Measurements from ENCODE around the gene SIL1. TPM values are rescaled to one million over a fixed set of nuclear protein-coding genes. Genes with fewer than 3 reads are reported as not detected.

The SIL1 gene
- total RNA-seq, 1 experiment from 2014 or later = 22.0 TPM

DNA sequence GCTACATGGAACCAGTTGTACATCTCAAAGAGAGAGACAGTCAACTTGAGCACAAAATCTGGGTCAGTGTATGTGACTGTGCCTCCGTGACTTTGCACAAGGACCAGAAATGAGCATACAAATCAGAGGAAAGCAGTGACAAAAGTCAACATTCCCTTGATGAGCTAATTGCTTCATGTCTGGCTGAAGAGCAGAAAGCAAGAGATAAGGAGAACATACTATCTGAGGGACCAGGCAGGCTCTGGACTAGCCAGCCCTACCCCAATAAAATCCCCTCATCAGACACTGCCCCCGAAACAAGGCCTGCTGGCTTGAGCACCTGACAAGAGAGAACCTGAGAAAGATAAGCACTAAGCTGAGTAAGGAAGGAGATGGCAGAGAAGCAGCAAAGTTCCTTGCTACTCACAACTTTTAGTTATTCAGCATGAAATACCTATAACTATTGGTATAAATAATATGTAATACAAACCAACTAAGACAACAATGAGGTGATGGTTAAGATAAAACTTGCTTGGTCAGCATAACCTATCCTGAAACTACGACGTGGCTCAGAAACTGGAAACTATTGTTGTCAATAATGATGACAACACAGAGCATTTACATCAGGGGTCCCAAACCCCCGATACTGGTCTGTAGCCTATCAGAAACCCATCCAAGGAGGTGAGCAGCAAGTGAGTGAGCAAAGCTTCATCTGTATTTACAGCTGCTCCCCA, 9.5 kb downstream of the SIL1 start:
- CTCF ChIA-PET = no interaction called here
- Histone ChIP-seq H3K4me3 (ENCODE audit: low read depth, low read length, poor library complexity, severe bottlenecking) (no peak overlapping the region), H3K27ac (ENCODE audit: low read depth, low read length, poor library complexity, severe bottlenecking) (no peak overlapping the region), H3K4me1 (ENCODE audit: insufficient read depth, low read length, poor library complexity, severe bottlenecking) (no peaks in the 10 kb centered on the region), H3K9me3 (ENCODE audit: low read depth, low read length, poor library complexity, severe bottlenecking) (no peaks in the 10 kb centered on the region), H3K27me3 (replicated peaks; ENCODE audit: insufficient read depth, low read depth, low read length, poor library complexity) (no peaks in the 10 kb centered on the region), H3K36me3 (ENCODE audit: insufficient read depth, low read length, poor library complexity, severe bottlenecking) (peaks cover 4% of the 10 kb centered on the region)
- POLR2A ChIA-PET (ENCODE audit: low non-redundant PET) = no interaction called here
- intact Hi-C loops (cut with micrococcal nuclease; ENCODE audit: unreplicated experiment) = no loop called here
- TF ChIP-seq CTCF (conservative IDR thresholded peaks at IDR 0.05; ENCODE audit: low read depth, low read length) (no peak), EZH2 (IDR thresholded peaks at IDR 0.05; ENCODE audit: borderline replicate concordance, low read depth, low read length, poor library complexity, severe bottlenecking) (no peak)
- DNase-seq (ENCODE audit: low spot score) = no peak
- no TSS peak for BruUV-seq (replicated peaks)

DNA sequence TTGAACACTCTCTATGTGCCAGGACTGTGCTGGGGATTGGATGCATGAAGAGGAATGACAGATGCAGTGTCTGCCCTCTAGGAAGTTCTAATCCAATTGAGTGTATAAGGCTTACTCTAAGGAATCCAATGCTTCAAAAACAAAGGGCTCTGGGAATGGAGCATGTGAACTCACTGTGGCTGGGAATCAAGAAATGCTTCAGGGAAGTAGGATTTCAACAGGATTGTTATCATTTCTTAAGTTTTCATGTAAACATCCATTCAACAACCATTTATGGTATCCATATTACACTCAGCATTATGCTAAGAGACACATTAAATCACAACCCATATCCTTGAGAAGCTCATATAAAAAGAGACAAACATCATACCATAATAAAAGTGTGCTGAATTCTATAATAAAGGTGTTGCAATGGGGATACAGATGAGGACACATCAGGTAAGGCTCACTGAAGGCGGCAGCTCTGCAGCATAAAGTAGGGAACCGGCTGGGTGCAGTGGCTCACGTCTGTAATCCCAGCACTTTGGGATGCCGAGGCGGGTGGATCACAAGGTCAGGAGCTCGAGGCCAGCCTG, 11.3 kb downstream of the SIL1 start:
- ChIA-PET CTCF (interaction anchor here (0.6 kb wide), 1 partner anchor 64 kb away, joined by 3 read pairs; no protein-coding TSS in a partner anchor), POLR2A (ENCODE audit: low non-redundant PET) (no interaction called here)
- TF ChIP-seq EZH2 (IDR thresholded peaks at IDR 0.05; ENCODE audit: borderline replicate concordance, low read depth, low read length, poor library complexity, severe bottlenecking) (no peak), CTCF (conservative IDR thresholded peaks at IDR 0.05; ENCODE audit: low read depth, low read length) (no peak)
- BruUV-seq (replicated peaks) = no TSS peak
- intact Hi-C loops (cut with micrococcal nuclease; ENCODE audit: unreplicated experiment) = no loop called here
- DNase-seq (ENCODE audit: low spot score) = no peak
- H3K9me3 ChIP-seq (ENCODE audit: low read depth, low read length, poor library complexity, severe bottlenecking) = no peaks in the 10 kb centered on the region
- H3K27me3 ChIP-seq (replicated peaks; ENCODE audit: insufficient read depth, low read depth, low read length, poor library complexity) = no peaks in the 10 kb centered on the region
- H3K27ac ChIP-seq (ENCODE audit: low read depth, low read length, poor library complexity, severe bottlenecking) = no peak overlapping the region
- peaks cover 17% of the 10 kb centered on the region for H3K4me1 ChIP-seq (ENCODE audit: insufficient read depth, low read length, poor library complexity, severe bottlenecking)
- no peak overlapping the region for H3K4me3 ChIP-seq (ENCODE audit: low read depth, low read length, poor library complexity, severe bottlenecking)
- H3K36me3 ChIP-seq (ENCODE audit: insufficient read depth, low read length, poor library complexity, severe bottlenecking) = no peaks in the 10 kb centered on the region

- H3K36me3 ChIP-seq (ENCODE audit: insufficient read depth, low read length, poor library complexity, severe bottlenecking) = no peaks in the 10 kb centered on the region
- TF ChIP-seq EZH2 (IDR thresholded peaks at IDR 0.05; ENCODE audit: borderline replicate concordance, low read depth, low read length, poor library complexity, severe bottlenecking) = no peak
- TF ChIP-seq CTCF (conservative IDR thresholded peaks at IDR 0.05; ENCODE audit: low read depth, low read length) = no peak
- H3K9me3 ChIP-seq (ENCODE audit: low read depth, low read length, poor library complexity, severe bottlenecking) = no peaks in the 10 kb centered on the region
- BruUV-seq (replicated peaks) = no TSS peak
- no peaks in the 10 kb centered on the region for H3K27me3 ChIP-seq (replicated peaks; ENCODE audit: insufficient read depth, low read depth, low read length, poor library complexity)
- intact Hi-C loops (cut with micrococcal nuclease; ENCODE audit: unreplicated experiment) = no loop called here
- ChIA-PET CTCF (interaction anchor here (0.6 kb wide), 1 partner anchor 65 kb away, joined by 3 read pairs; no protein-coding TSS in a partner anchor), POLR2A (ENCODE audit: low non-redundant PET) (no interaction called here)
- H3K4me3 ChIP-seq (ENCODE audit: low read depth, low read length, poor library complexity, severe bottlenecking) = no peak overlapping the region
- no peak for DNase-seq (ENCODE audit: low spot score)
- no peak overlapping the region for H3K27ac ChIP-seq (ENCODE audit: low read depth, low read length, poor library complexity, severe bottlenecking)
- H3K4me1 ChIP-seq (ENCODE audit: insufficient read depth, low read length, poor library complexity, severe bottlenecking) = peaks cover 22% of the 10 kb centered on the region
Observed at GRCh38 chr5:139186261-139186660, 11.9 kb downstream of the SIL1 start.
